ENCODE measurements around the gene KRT79.

GRCh38 chr12:52772772-52773171, 61.3 kb downstream of the KRT79 start:
- TF ChIP-seq REST (IDR thresholded peaks at IDR 0.05; ENCODE audit: insufficient read depth in 1 of 2, low read depth in 2 of 2, low read length in 2 of 2) (no peak), TAF1 (IDR thresholded peaks at IDR 0.05; ENCODE audit: borderline replicate concordance, insufficient read depth, low read length) (no peak), POLR2AphosphoS5 (IDR thresholded peaks at IDR 0.05; ENCODE audit: low read depth, low read length) (no peak), SIN3A (IDR thresholded peaks at IDR 0.05; ENCODE audit: borderline replicate concordance, insufficient read depth, low read length) (no peak), FOXP2 (optimal IDR thresholded peaks at IDR 0.05; ENCODE audit: borderline replicate concordance, extremely low read depth, extremely low read length, insufficient read depth) (no peak)

All from PFSK-1 (cell line).